CD4-positive, alpha-beta T cell (primary cell): Measurements from ENCODE around the gene PRR15. TPM values are rescaled to one million over a fixed set of nuclear protein-coding genes. Genes with fewer than 3 reads are reported as not detected.

Experiments used
- ATAC-seq: fragments of 200-7000 bp; cut with Tn5 transposase; one replicate; pipeline ENCODE4 v1.10.0; 2022; ENCODE audit warnings: mild to moderate bottlenecking; ENCODE audit not compliant: poor library complexity
- CTCF ChIA-PET: fragments of 350-600 bp; sonication (Branson Sonifier 250); formaldehyde crosslinking; loops from one replicate; lab custom pipeline; 2021; ENCODE audit warnings: antibody characterized with exemption, inconsistent platforms; lab: Charles Lee
- POLR2A ChIA-PET: fragments of 350-600 bp; sonication (Branson Sonifier 250); formaldehyde crosslinking; loops from one replicate; lab custom pipeline; 2021; ENCODE audit warnings: antibody characterized with exemption, inconsistent platforms; lab: Charles Lee
- DNase-seq, 14 experiments: peaks; one replicate each; pipeline ENCODE4 v3.0.0-alpha.2; 2013 to 2020; ENCODE audit warnings: mixed read lengths in 2 of 14
- H3K27ac ChIP-seq, 2 donors: one replicate each; pipeline versions ENCODE4 v1.5.1 to v1.7.0; 2013; ENCODE audit warnings: low read length in 2 of 2, low read depth in 1 of 2, mild to moderate bottlenecking in 1 of 2
- H3K27me3 ChIP-seq, 2 experiments: 1 replicate in 1 of 2; 2 replicates in 1 of 2; pipeline versions ENCODE4 v1.6.1 to v1.7.0; 2013; ENCODE audit warnings: low read length in 2 of 2, control low read depth in 1 of 2, mild to moderate bottlenecking in 1 of 2, moderate library complexity in 1 of 2; ENCODE audit not compliant: insufficient read depth in 2 of 2, control insufficient read depth in 1 of 2
- H3K36me3 ChIP-seq: one replicate; pipeline ENCODE4 v1.6.1; 2013; ENCODE audit warnings: low read length, control low read depth; ENCODE audit not compliant: insufficient read depth
- H3K4me1 ChIP-seq: one replicate; pipeline ENCODE4 v1.6.1; 2013; ENCODE audit warnings: low read length, control low read depth; ENCODE audit not compliant: insufficient read depth
- H3K4me3 ChIP-seq: one replicate; pipeline ENCODE4 v1.5.1; 2013; ENCODE audit warnings: mild to moderate bottlenecking, low read length, moderate library complexity
- H3K9me3 ChIP-seq, 2 experiments: 1 replicate in 1 of 2; 2 replicates in 1 of 2; pipeline versions ENCODE4 v1.6.1 to v1.7.0; 2013; ENCODE audit warnings: low read length in 2 of 2, mild to moderate bottlenecking in 2 of 2, control low read depth in 1 of 2, moderate library complexity in 1 of 2; ENCODE audit not compliant: control insufficient read depth in 1 of 2, insufficient read depth in 1 of 2
- H3K27ac Mint-ChIP-seq: one replicate; pipeline ENCODE4 v1.8.0; 2020; ENCODE audit warnings: mixed read lengths
- H3K27me3 Mint-ChIP-seq: one replicate; pipeline ENCODE4 v1.8.0; 2021; ENCODE audit warnings: mixed read lengths
- H3K36me3 Mint-ChIP-seq: one replicate; pipeline ENCODE4 v1.8.0; 2021; ENCODE audit warnings: low read depth, mixed read lengths
- H3K4me1 Mint-ChIP-seq: one replicate; pipeline ENCODE4 v1.8.0; 2021; ENCODE audit warnings: low read depth, mixed read lengths
- H3K4me3 Mint-ChIP-seq: one replicate; pipeline ENCODE4 v1.8.0; 2020; ENCODE audit warnings: mild to moderate bottlenecking, mixed read lengths
- H3K9me3 Mint-ChIP-seq: one replicate; pipeline ENCODE4 v1.8.0; 2020; ENCODE audit warnings: mixed read lengths
- intact Hi-C, 2 experiments: fragments of 100-400 bp; cut with DNase I in 1 of 2; cut with micrococcal nuclease in 1 of 2; formaldehyde crosslinking; loops; one replicate each; pipeline versions ENCODE4 v1.15.1 to v1.9.0; 2023 to 2025; cut with DNase I, micrococcal nuclease
- total RNA-seq, 174 experiments: library from RNA in 2 of 174; stranded (reverse) in 2 of 174; gene quantifications; one replicate each; pipeline ENCODE4 v1.2.3 and lab custom pipeline; 2021 to 2026
- TF ChIP-seq, protein P1 (sequence below): fragments of 200-600 bp; IDR thresholded peaks from one replicate; pipeline ENCODE4 v1.8.0; 2022; ENCODE audit warnings: antibody characterized with exemption, mild to moderate bottlenecking

Gene PRR15
- total RNA-seq, 2 experiments from 2014 or later, result not detected

DNA sequence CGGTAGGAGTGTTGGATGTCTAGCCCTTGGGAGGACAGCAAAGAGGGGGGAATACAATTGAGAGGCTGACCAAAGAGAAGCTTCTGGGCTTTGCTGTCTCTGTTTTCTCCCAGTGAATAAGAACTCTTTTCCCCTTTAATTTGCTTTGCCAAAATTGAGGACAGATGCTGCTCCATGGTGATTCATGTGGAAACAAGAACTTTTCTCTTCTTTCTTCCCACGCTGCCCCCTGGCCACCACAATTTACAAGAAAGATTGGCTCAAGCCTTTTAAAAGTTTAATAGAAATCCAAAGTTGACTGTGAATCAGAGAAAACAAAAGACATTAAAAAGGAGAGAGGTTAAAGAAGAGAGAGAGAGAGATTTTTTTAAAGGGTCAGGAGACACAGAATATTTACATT is 49.0 kb downstream of the PRR15 start:
- Histone ChIP-seq H3K36me3 (no peaks in the 10 kb centered on the region), H3K27ac (no peak overlapping the region), H3K4me3 (no peak overlapping the region), H3K27me3 (no peaks in the 10 kb centered on the region), H3K4me1 (no peaks in the 10 kb centered on the region), H3K9me3 (peaks cover 0 to 4% of the 10 kb centered on the region in 2 experiments)
- intact Hi-C loops, result no loop called here
- Mint-ChIP-seq H3K27ac (no peak overlapping the region), H3K9me3 (no peaks in the 10 kb centered on the region), H3K4me3 (no peak overlapping the region), H3K27me3 (no peaks in the 10 kb centered on the region), H3K4me1 (no peaks in the 10 kb centered on the region), H3K36me3 (no peaks in the 10 kb centered on the region)
- ATAC-seq, result no peak
- no peak for DNase-seq
- TF ChIP-seq, protein P1, sequence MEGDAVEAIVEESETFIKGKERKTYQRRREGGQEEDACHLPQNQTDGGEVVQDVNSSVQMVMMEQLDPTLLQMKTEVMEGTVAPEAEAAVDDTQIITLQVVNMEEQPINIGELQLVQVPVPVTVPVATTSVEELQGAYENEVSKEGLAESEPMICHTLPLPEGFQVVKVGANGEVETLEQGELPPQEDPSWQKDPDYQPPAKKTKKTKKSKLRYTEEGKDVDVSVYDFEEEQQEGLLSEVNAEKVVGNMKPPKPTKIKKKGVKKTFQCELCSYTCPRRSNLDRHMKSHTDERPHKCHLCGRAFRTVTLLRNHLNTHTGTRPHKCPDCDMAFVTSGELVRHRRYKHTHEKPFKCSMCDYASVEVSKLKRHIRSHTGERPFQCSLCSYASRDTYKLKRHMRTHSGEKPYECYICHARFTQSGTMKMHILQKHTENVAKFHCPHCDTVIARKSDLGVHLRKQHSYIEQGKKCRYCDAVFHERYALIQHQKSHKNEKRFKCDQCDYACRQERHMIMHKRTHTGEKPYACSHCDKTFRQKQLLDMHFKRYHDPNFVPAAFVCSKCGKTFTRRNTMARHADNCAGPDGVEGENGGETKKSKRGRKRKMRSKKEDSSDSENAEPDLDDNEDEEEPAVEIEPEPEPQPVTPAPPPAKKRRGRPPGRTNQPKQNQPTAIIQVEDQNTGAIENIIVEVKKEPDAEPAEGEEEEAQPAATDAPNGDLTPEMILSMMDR, result no peak
- POLR2A ChIA-PET, result no interaction called here
- CTCF ChIA-PET, result interaction anchor here (0.9 kb wide), 1 partner anchor 10 kb away, joined by 3 read pairs; no protein-coding TSS in a partner anchor

DNA sequence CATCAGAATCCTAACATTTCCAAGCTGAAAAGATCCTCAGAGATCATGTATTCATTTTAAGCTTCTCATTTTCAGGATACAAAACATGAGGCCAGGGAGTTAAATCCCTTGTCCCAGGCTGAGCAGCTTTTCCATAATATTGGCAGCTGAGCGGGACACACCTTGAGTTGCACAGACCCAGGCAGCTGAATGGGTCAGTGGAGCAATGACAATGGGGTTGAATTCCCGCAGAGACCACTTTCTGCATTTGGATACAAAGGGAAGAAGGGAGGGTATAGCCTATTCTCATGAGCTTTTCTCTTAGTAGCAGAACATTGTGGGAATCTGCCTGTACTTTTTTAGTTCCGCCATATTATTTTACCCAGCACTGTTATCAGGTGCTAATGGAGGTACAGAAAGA is 49.5 kb downstream of the PRR15 start:
- ATAC-seq (no peak), DNase-seq (no peak)
- H3K4me1 ChIP-seq, result no peaks in the 10 kb centered on the region
- POLR2A ChIA-PET, result no interaction called here
- TF ChIP-seq, protein P1, result no peak
- peaks cover 0 to 4% of the 10 kb centered on the region in 2 experiments for H3K9me3 ChIP-seq
- no peak overlapping the region for H3K4me3 Mint-ChIP-seq
- H3K9me3 Mint-ChIP-seq, result no peaks in the 10 kb centered on the region
- no peak overlapping the region for H3K4me3 ChIP-seq
- no peaks in the 10 kb centered on the region for H3K36me3 ChIP-seq
- CTCF ChIA-PET, result interaction anchor here (0.9 kb wide), 1 partner anchor 10 kb away, joined by 3 read pairs; no protein-coding TSS in a partner anchor
- no peaks in the 10 kb centered on the region for H3K27me3 ChIP-seq
- intact Hi-C loops, result no loop called here
- no peak overlapping the region for H3K27ac Mint-ChIP-seq
- peaks cover 4% of the 10 kb centered on the region for H3K27me3 Mint-ChIP-seq
- H3K4me1 Mint-ChIP-seq, result no peaks in the 10 kb centered on the region
- H3K36me3 Mint-ChIP-seq, result no peaks in the 10 kb centered on the region
- H3K27ac ChIP-seq, result no peak overlapping the region

DNA sequence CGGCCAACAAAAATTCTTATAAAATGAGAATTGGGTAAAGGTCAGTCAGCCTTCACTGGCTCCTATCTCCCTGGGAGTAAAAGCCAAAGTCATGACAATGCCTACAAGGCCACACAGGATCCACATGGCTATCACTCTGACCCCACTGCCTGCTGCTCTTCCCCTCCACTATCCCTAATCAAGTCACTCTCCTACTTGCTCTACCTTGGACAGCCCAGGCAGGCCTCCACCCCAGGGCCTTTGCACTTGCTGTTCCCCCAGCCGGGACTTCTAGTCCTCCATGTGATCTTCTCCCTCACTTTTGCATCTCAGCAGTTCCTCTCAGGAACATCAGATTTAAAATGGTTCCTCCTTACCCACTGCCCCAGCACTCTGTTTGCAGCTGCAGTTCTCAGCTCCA is 50.6 kb downstream of the PRR15 start:
- Histone ChIP-seq H3K9me3 (peaks cover 0 to 4% of the 10 kb centered on the region in 2 experiments), H3K27me3 (no peaks in the 10 kb centered on the region), H3K4me3 (no peak overlapping the region), H3K36me3 (no peaks in the 10 kb centered on the region), H3K27ac (no peak overlapping the region), H3K4me1 (no peaks in the 10 kb centered on the region)
- no peaks in the 10 kb centered on the region for H3K4me1 Mint-ChIP-seq
- H3K9me3 Mint-ChIP-seq, result no peaks in the 10 kb centered on the region
- H3K27ac Mint-ChIP-seq, result no peak overlapping the region
- no peak for DNase-seq
- H3K4me3 Mint-ChIP-seq, result no peak overlapping the region
- TF ChIP-seq, protein P1, result no peak
- ChIA-PET CTCF (no interaction called here), POLR2A (no interaction called here)
- intact Hi-C loops, result no loop called here
- H3K27me3 Mint-ChIP-seq, result peaks cover 8% of the 10 kb centered on the region
- ATAC-seq, result no peak
- no peaks in the 10 kb centered on the region for H3K36me3 Mint-ChIP-seq

Other genes with a start within 250 kb of the PRR15 start
- gene WIPF3, start 242.7 kb downstream of the PRR15 start, total RNA-seq, result not detected